GM19043 (cell line): ENCODE data around the gene MAGEB1.

ENCODE experiments used
- ATAC-seq: cut with Tn5 transposase; IDR thresholded peaks from one replicate; pipeline ENCODE4 v1.9.1; 2021; ENCODE audit warnings: low read depth; ENCODE audit not compliant: unreplicated experiment

Gene MAGEB1

GRCh38 chrX:30283456-30284200 lies 36.7 kb downstream of the MAGEB1 start:
- no peak for ATAC-seq

GRCh38 chrX:30296408-30297254 lies 49.7 kb downstream of the MAGEB1 start:
- ATAC-seq, result no peak

- no peak for ATAC-seq
Measured at GRCh38 chrX:30301208-30301607, 54.3 kb downstream of the MAGEB1 start.
